Stomach (tissue), 9 donors: Measurements from ENCODE around the gene PLA2G3. TPM values are rescaled to one million over a fixed set of nuclear protein-coding genes. Genes with fewer than 3 reads are reported as not detected.

ENCODE experiments used
- DNase-seq, 2 donors: peaks; one replicate each; pipeline versions ENCODE4 v3.0.0 to v3.0.0-alpha.2; 2013 to 2019
- H3K27ac ChIP-seq, 5 donors: fragments of 200-600 bp in 4 of 5; sonication (generic) in 4 of 5; one replicate each; pipeline ENCODE4 v1.5.1; 2013 to 2019; ENCODE audit warnings: mild to moderate bottlenecking in 1 of 5, moderate library complexity in 1 of 5
- H3K27me3 ChIP-seq, 3 donors: fragments of 200-600 bp; sonication (generic); one replicate each; pipeline ENCODE4 v1.5.1; 2017 to 2019; ENCODE audit warnings: mixed run types in 1 of 3
- H3K36me3 ChIP-seq, 4 donors: fragments of 200-600 bp; sonication (generic); 1 replicate in 3 of 4; 2 replicates in 1 of 4; pipeline ENCODE4 v1.5.1; 2016 to 2019
- H3K4me1 ChIP-seq, 4 donors: fragments of 200-600 bp; sonication (generic); one replicate each; pipeline ENCODE4 v1.5.1; 2016 to 2019
- H3K4me3 ChIP-seq, 4 donors: fragments of 200-600 bp; sonication (generic) in 3 of 4; one replicate each; pipeline ENCODE4 v1.5.1; 2016 to 2019; ENCODE audit warnings: mild to moderate bottlenecking in 1 of 4
- H3K9me3 ChIP-seq, 4 donors: fragments of 200-600 bp; sonication (generic); one replicate each; pipeline ENCODE4 v1.5.1; 2016 to 2019
- EP300 ChIP-seq: sonication (generic); formaldehyde crosslinking; IDR thresholded peaks from one replicate; pipeline ENCODE4 v1.6.1; 2017; ENCODE audit warnings: antibody characterized with exemption
- POLR2A ChIP-seq, 4 donors: fragments of 450-650 bp; IDR thresholded peaks; one replicate each; pipeline ENCODE4 v1.6.1; 2016; ENCODE audit warnings: antibody characterized with exemption in 4 of 4, control low read depth in 2 of 4, mild to moderate bottlenecking in 1 of 4, moderate library complexity in 1 of 4
- POLR2AphosphoS5 ChIP-seq, 3 donors: sonication (generic); formaldehyde crosslinking; IDR thresholded peaks; one replicate each; pipeline ENCODE4 v1.6.1; 2016; ENCODE audit warnings: antibody characterized with exemption in 3 of 3
- WGBS, 5 donors: extraction: QIAGEN DNeasy Blood & Tissue Kit in 3 of 5; methylation state at CpG; one replicate each; pipeline versions ENCODE4 v1.1.5 to v1.1.7; 2013 to 2018; 5-methylcytosine and 5-hydroxymethylcytosine counted together
- intact Hi-C: fragments of 100-400 bp; cut with DNase I; formaldehyde crosslinking; loops from one replicate; pipeline ENCODE4 v1.15.1; 2023; ENCODE audit warnings: low total_unique reads
- polyA plus RNA-seq, 3 donors: library from polyadenylated mRNA; stranded (reverse); fragments of 200-250 nt; gene quantifications; one replicate each; pipeline ENCODE4 v1.2.3, GENCODE V29; 2013
- total RNA-seq, 5 donors: library from RNA; depleted of rRNA; stranded (reverse); fragments of >200 nt; gene quantifications; one replicate each; pipeline versions ENCODE4 v1.1.0 to v1.2.3, GENCODE V29; 2014 to 2016
- TF ChIP-seq, protein P1 (sequence below), 7 experiments: fragments of 450-650 bp in 4 of 7; fragments of 200-600 bp in 3 of 7; sonication (generic) in 3 of 7; IDR thresholded peaks; one replicate each; pipeline ENCODE4 v1.5.1; 2016 to 2019; ENCODE audit warnings: antibody characterized with exemption in 7 of 7, control low read depth in 2 of 7, mild to moderate bottlenecking in 1 of 7
- donor health status: healthy with polysubstance abuse.
- donor health status: Bipolar disorder and iron deficiency.
- donor health status: healthy.

Gene PLA2G3
- total and polyA plus RNA-seq, 8 donors: 0.75 to 2.5 TPM; not detected in 6

DNA sequence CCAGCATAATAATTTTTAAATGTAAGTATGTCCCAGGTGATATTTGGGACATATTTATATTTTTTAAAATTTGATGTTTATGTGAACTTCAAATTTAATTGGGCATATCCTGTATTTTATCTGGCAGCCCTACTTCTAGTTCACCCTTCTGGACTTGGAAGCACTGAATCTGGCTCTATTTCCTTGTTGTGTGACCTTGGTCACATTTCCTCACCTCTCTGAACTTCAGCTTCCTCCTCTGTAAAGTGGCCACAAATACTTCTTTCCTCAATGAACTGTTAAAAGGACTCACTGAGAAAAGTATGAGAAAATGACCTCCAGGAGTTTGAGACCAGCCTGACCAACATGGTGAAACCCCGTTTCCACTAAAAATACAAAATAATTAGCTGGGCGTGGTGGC, 11.6 kb upstream of the PLA2G3 start:
- H3K27ac ChIP-seq: no peak overlapping the region
- H3K27me3 ChIP-seq: no peaks in the 10 kb centered on the region
- TF ChIP-seq POLR2AphosphoS5 (IDR thresholded peaks at IDR 0.05) (no peak), POLR2A (IDR thresholded peaks at IDR 0.05) (no peak), EP300 (no peak)
- TF ChIP-seq, protein P1, sequence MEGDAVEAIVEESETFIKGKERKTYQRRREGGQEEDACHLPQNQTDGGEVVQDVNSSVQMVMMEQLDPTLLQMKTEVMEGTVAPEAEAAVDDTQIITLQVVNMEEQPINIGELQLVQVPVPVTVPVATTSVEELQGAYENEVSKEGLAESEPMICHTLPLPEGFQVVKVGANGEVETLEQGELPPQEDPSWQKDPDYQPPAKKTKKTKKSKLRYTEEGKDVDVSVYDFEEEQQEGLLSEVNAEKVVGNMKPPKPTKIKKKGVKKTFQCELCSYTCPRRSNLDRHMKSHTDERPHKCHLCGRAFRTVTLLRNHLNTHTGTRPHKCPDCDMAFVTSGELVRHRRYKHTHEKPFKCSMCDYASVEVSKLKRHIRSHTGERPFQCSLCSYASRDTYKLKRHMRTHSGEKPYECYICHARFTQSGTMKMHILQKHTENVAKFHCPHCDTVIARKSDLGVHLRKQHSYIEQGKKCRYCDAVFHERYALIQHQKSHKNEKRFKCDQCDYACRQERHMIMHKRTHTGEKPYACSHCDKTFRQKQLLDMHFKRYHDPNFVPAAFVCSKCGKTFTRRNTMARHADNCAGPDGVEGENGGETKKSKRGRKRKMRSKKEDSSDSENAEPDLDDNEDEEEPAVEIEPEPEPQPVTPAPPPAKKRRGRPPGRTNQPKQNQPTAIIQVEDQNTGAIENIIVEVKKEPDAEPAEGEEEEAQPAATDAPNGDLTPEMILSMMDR (IDR thresholded peaks at IDR 0.05): no peak
- DNase-seq: no peak
- intact Hi-C loops: no loop called here
- 88 to 96% (median 92%) methylated on average over 2 of the region's 2 CpGs for WGBS, 5 donors
- H3K4me3 ChIP-seq: no peak overlapping the region
- no peaks in the 10 kb centered on the region for H3K36me3 ChIP-seq
- H3K4me1 ChIP-seq: peaks cover 19 to 32% (median 26%) of the 10 kb centered on the region in 4 donors
- H3K9me3 ChIP-seq: no peaks in the 10 kb centered on the region

DNA sequence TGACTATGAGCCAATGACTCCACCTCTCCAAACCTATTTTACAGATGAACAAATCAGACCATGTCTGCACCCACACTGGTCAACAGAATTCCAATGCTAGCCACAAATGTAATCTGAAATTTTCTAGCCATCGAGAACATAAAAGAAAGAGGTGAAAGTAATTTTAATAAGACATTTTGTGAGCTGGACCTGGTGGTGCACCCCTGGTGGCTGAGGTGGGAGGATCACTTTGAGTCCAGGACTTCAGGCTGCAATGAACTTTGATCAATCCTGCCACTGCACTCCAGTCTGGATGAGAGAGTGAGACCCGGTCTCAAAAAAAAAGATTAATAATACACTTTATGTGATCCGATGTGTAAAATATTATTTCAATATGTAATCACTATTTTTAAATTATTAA, 10.3 kb upstream of the PLA2G3 start:
- no peaks in the 10 kb centered on the region for H3K9me3 ChIP-seq
- peak in 1 of 2 donors; percentile 37 for DNase-seq
- no peaks in the 10 kb centered on the region for H3K36me3 ChIP-seq
- 48 to 71% (median 61%) methylated on average over 3 of the region's 3 CpGs for WGBS, 5 donors
- TF ChIP-seq EP300: no peak
- TF ChIP-seq POLR2A (IDR thresholded peaks at IDR 0.05): no peak
- TF ChIP-seq, protein P1 (IDR thresholded peaks at IDR 0.05): peak in 2 of 7 experiments; percentile 19 to 20
- no peak for TF ChIP-seq POLR2AphosphoS5 (IDR thresholded peaks at IDR 0.05)
- H3K4me1 ChIP-seq: peaks cover 13 to 23% (median 19%) of the 10 kb centered on the region in 4 donors
- H3K27ac ChIP-seq: no peak overlapping the region
- H3K4me3 ChIP-seq: no peak overlapping the region
- intact Hi-C loops: no loop called here
- no peaks in the 10 kb centered on the region for H3K27me3 ChIP-seq

DNA sequence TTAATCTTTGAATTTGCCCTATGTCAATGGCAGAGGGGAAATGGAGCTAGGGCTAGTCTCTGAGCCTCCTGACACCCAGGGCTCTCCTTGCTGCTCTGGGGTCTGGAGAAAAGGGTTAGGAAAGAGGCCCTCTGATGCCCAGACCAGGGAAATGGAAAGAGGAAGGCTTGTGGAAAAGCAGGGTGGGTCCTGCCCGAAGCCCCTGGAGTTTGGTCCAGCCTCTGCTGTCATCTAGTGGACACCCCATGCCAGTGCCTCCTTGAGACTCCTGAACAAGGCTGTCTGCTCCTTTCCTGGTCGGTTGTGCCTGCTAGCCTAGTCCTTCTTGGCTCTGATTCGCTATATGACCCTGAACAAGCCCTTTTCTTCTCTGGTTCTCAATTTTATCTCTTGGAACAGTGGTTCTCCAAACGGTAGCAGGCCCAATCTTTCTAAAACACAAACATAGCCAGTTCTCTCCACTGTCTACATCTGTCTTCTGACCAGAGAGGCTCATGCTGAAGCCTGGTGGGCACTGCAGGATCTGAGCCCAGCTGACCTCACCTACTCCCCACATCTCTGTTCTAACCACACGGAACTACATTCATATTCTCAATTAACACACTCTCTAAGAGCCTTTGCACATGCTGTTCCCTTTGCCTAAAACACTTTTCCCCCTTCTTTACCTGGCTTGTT, 8.8 kb upstream of the PLA2G3 start:
- no peaks in the 10 kb centered on the region for H3K27me3 ChIP-seq
- TF ChIP-seq POLR2AphosphoS5 (IDR thresholded peaks at IDR 0.05): peak in 1 of 3 donors; percentile 42
- no peak for TF ChIP-seq EP300
- TF ChIP-seq, protein P1 (IDR thresholded peaks at IDR 0.05): peak in 5 of 7 experiments; percentile 88 to 96 (median 89)
- no peak overlapping the region for H3K4me3 ChIP-seq
- 10 to 18% (median 14%) methylated on average over 5 of the region's 5 CpGs for WGBS, 5 donors
- peak overlapping the region in 4 of 5 donors; percentile 17 to 75 (median 64) for H3K27ac ChIP-seq
- H3K36me3 ChIP-seq: no peaks in the 10 kb centered on the region
- intact Hi-C loops: loop anchor here (10.0 kb wide), 1 partner anchor 204 kb away; no protein-coding TSS in a partner anchor
- DNase-seq: peak; percentile 79 to 87
- peaks cover 8 to 13% (median 12%) of the 10 kb centered on the region in 4 donors for H3K4me1 ChIP-seq
- H3K9me3 ChIP-seq: no peaks in the 10 kb centered on the region

DNA sequence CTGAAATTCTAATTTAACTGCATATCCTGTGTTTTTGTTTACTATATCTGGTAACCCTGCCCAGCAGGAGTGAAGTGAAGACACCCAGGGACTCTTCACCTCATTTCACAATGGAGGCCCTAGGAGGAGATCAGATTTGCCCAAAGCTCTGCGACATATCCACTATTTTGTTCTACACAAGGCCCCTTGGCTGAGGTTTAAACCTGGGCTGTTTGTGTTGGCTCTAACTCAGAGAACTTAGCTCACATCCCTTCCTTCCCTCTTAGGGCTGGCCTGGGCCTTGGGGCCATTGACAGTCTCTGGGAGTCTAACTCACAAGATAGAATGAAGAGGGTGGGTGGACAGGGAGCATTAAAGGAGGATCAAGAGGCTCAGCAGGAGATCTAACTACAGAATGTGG, 8.2 kb upstream of the PLA2G3 start:
- intact Hi-C loops: loop anchor here (10.0 kb wide), 1 partner anchor 204 kb away; no protein-coding TSS in a partner anchor
- 28 to 66% (median 35%) methylated on average over 1 of the region's 1 CpG for WGBS, 5 donors
- Histone ChIP-seq H3K27ac (peak overlapping the region in 4 of 5 donors; percentile 17 to 75 (median 64)), H3K4me3 (no peak overlapping the region), H3K27me3 (no peaks in the 10 kb centered on the region), H3K9me3 (no peaks in the 10 kb centered on the region), H3K36me3 (no peaks in the 10 kb centered on the region), H3K4me1 (peaks cover 8 to 13% (median 12%) of the 10 kb centered on the region in 4 donors)
- no peak for DNase-seq
- TF ChIP-seq, protein P1 (IDR thresholded peaks at IDR 0.05): no peak
- TF ChIP-seq POLR2AphosphoS5 (IDR thresholded peaks at IDR 0.05): no peak
